Prostate gland (tissue), 2 donors: ENCODE data around the gene CRYBG3. TPM values are rescaled to one million over a fixed set of nuclear protein-coding genes. Genes with fewer than 3 reads are reported as not detected.

Source experiments
- DNase-seq: peaks from one replicate; pipeline ENCODE4 v3.0.0-alpha.2; 2019; ENCODE audit warnings: low spot score
- H3K27ac ChIP-seq, 2 donors: fragments of 200-600 bp; sonication (generic); 2 replicates each; pipeline ENCODE4 v1.5.1; 2017 to 2019
- H3K27me3 ChIP-seq: fragments of 200-600 bp; sonication (generic); replicated peaks from 2 replicates; pipeline ENCODE4 v1.5.1; 2019; ENCODE audit not compliant: insufficient read depth
- H3K36me3 ChIP-seq, 2 donors: fragments of 200-600 bp; sonication (generic); 1 replicate in 1 of 2; 2 replicates in 1 of 2; pipeline versions ENCODE4 v1.5.1 to v1.8.1; 2017 to 2019
- H3K4me1 ChIP-seq: fragments of 200-600 bp; sonication (generic); replicated peaks from 2 replicates; pipeline ENCODE4 v1.5.1; 2019
- H3K4me3 ChIP-seq, 2 donors: fragments of 200-600 bp; sonication (generic); 2 replicates each; pipeline ENCODE4 v1.5.1; 2017 to 2019
- H3K9me3 ChIP-seq: fragments of 200-600 bp; sonication (generic); 2 replicates; pipeline ENCODE4 v1.5.1; 2017
- CTCF ChIP-seq, 4 experiments: fragments of 200-600 bp in 2 of 4; fragments of 450-650 bp in 2 of 4; sonication (generic) in 2 of 4; IDR thresholded peaks; 1 replicate in 3 of 4; 2 replicates in 1 of 4; pipeline ENCODE4 v1.5.1; 2016 to 2019; ENCODE audit warnings: antibody characterized with exemption in 4 of 4, mild to moderate bottlenecking in 2 of 4, moderate library complexity in 2 of 4
- POLR2A ChIP-seq: fragments of 450-650 bp; IDR thresholded peaks from one replicate; pipeline ENCODE4 v1.6.1; 2016; ENCODE audit warnings: antibody characterized with exemption, mild to moderate bottlenecking
- POLR2AphosphoS5 ChIP-seq: sonication (generic); formaldehyde crosslinking; IDR thresholded peaks from one replicate; pipeline ENCODE4 v1.6.1; 2017; ENCODE audit warnings: antibody characterized with exemption
- WGBS: methylation state at CpG from one replicate; pipeline ENCODE4 v1.1.5; 2018; 5-methylcytosine and 5-hydroxymethylcytosine counted together
- intact Hi-C: fragments of 100-400 bp; cut with DNase I; formaldehyde crosslinking; loops from one replicate; pipeline ENCODE4 v1.14.2; 2022
- total RNA-seq, 2 donors: library from RNA; depleted of rRNA; stranded (reverse); fragments of >200 nt; gene quantifications; one replicate each; pipeline ENCODE4 v1.1.0, GENCODE V29; 2016

CRYBG3 gene
- total RNA-seq, 2 donors from 2014 or later = 22.0 to 23.5 TPM

GRCh38 chr3:97952280-97952679 is 130.5 kb downstream of the CRYBG3 start:
- no peaks in the 10 kb centered on the region for H3K4me1 ChIP-seq
- no peak overlapping the region for H3K27ac ChIP-seq
- H3K36me3 ChIP-seq = no peaks in the 10 kb centered on the region
- no peak for DNase-seq
- intact Hi-C loops = no loop called here
- TF ChIP-seq CTCF (IDR thresholded peaks at IDR 0.05) (no peak), POLR2AphosphoS5 (no peak), POLR2A (no peak)
- H3K9me3 ChIP-seq = no peaks in the 10 kb centered on the region
- no peak overlapping the region for H3K4me3 ChIP-seq
- H3K27me3 ChIP-seq = no peaks in the 10 kb centered on the region
- WGBS = 97% methylated on average over 3 of the region's 3 CpGs

DNA sequence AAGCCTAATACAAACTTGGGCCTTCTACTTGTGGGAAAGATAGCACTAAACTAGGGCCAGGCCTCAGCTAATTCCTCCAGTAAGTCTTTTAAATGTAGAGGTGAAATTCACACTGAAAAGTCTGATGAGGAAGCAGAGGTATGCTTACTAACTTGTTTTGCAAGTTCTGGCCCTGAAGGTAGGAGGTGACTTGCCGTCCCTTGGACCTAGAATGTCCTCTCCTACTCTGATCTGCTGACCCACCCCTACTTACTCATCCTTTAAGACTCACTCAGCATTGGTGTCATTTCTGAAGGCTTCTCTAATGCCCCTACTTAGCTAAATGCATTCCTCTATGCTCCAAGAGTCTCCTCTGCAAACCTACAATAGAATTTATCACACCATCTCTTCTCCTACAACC is 131.1 kb downstream of the CRYBG3 start:
- Histone ChIP-seq H3K4me1 (no peaks in the 10 kb centered on the region), H3K27me3 (no peaks in the 10 kb centered on the region), H3K27ac (no peak overlapping the region), H3K4me3 (no peak overlapping the region), H3K9me3 (no peaks in the 10 kb centered on the region), H3K36me3 (no peaks in the 10 kb centered on the region)
- WGBS = 83% methylated on average over 1 of the region's 1 CpG
- no peak for TF ChIP-seq CTCF (IDR thresholded peaks at IDR 0.05)
- no peak for TF ChIP-seq POLR2AphosphoS5
- TF ChIP-seq POLR2A = no peak
- intact Hi-C loops = no loop called here
- DNase-seq = no peak

GRCh38 chr3:97954228-97954827 is 132.5 kb downstream of the CRYBG3 start:
- Histone ChIP-seq H3K4me1 (no peaks in the 10 kb centered on the region), H3K9me3 (no peaks in the 10 kb centered on the region), H3K27ac (no peak overlapping the region), H3K36me3 (no peaks in the 10 kb centered on the region), H3K27me3 (no peaks in the 10 kb centered on the region), H3K4me3 (no peak overlapping the region)
- intact Hi-C loops = no loop called here
- DNase-seq = no peak
- 91% methylated on average over 9 of the region's 9 CpGs for WGBS
- TF ChIP-seq POLR2A (no peak), POLR2AphosphoS5 (no peak), CTCF (IDR thresholded peaks at IDR 0.05) (no peak)

GRCh38 chr3:97956051-97956450 is 134.2 kb downstream of the CRYBG3 start:
- intact Hi-C loops = no loop called here
- no peaks in the 10 kb centered on the region for H3K4me1 ChIP-seq
- no peak for DNase-seq
- no peak overlapping the region for H3K4me3 ChIP-seq
- H3K27ac ChIP-seq = no peak overlapping the region
- H3K9me3 ChIP-seq = no peaks in the 10 kb centered on the region
- TF ChIP-seq CTCF (IDR thresholded peaks at IDR 0.05) (no peak), POLR2AphosphoS5 (no peak), POLR2A (no peak)
- 82% methylated on average over 3 of the region's 3 CpGs for WGBS
- H3K36me3 ChIP-seq = no peaks in the 10 kb centered on the region
- H3K27me3 ChIP-seq = no peaks in the 10 kb centered on the region

- no peak overlapping the region for H3K27ac ChIP-seq
- no peaks in the 10 kb centered on the region for H3K27me3 ChIP-seq
- no peaks in the 10 kb centered on the region for H3K9me3 ChIP-seq
- no peaks in the 10 kb centered on the region for H3K36me3 ChIP-seq
- peak; percentile 36 for DNase-seq
- TF ChIP-seq POLR2AphosphoS5 (no peak), POLR2A (no peak), CTCF (IDR thresholded peaks at IDR 0.05) (no peak)
- intact Hi-C loops = no loop called here
- WGBS = 74% methylated on average over 8 of the region's 8 CpGs
- no peak overlapping the region for H3K4me3 ChIP-seq
- no peaks in the 10 kb centered on the region for H3K4me1 ChIP-seq
These were observed 136.0 kb downstream of the CRYBG3 start for GRCh38 chr3:97957617-97958311.
